Measurements from ENCODE around the gene ULBP1.

DNA sequence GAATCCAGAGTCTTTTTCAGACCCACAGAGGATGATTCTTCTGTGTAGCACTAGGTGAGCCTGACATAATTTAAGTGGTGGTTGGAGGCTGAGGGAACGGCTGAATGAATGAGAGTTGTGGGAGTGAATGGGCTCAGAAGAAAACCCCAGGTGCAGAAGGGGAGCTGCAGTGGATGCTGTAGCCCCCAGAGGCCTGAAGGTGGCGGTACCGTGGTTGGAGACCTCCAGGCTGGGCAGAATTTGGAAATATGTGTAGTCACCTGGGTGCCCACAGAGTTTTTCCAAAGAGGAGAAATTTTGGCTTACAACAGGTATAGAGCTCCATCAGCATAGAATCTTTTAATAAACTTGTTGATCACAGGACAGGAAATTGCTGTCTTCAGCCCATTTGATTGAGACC, 34.3 kb upstream of the ULBP1 start:
- TF ChIP-seq CTCF (IDR thresholded peaks at IDR 0.05): no peak
- TF ChIP-seq POLR2A (IDR thresholded peaks at IDR 0.05): no peak
